Activated T-helper 2 cell treated with anti-CD3 and anti-CD28 coated beads, Interferon-gamma antibody, Interleukin-2, Interleukin-4, amounts not matched to agents 10 μg/mL and 5 μg/mL and 100 μg/mL, durations not matched to agents 14 hours and 24 hours and 36 hours (primary cell): ENCODE measurements around the gene NRG3. TPM values are rescaled to one million over a fixed set of nuclear protein-coding genes. Genes with fewer than 3 reads are reported as not detected.

Experiments
- DNase-seq: peaks from one replicate; pipeline ENCODE4 v3.0.0; 2021; ENCODE audit warnings: low spot score
- H3K27ac Mint-ChIP-seq: one replicate; pipeline ENCODE4 v1.8.0; 2021; ENCODE audit warnings: mixed read lengths
- H3K27me3 Mint-ChIP-seq: one replicate; pipeline ENCODE4 v1.8.0; 2021; ENCODE audit warnings: low read depth, mixed read lengths
- H3K36me3 Mint-ChIP-seq: one replicate; pipeline ENCODE4 v1.8.0; 2021; ENCODE audit warnings: low read depth, mixed read lengths
- H3K4me1 Mint-ChIP-seq: one replicate; pipeline ENCODE4 v1.8.0; 2021; ENCODE audit warnings: low read depth, mixed read lengths
- H3K4me3 Mint-ChIP-seq: one replicate; pipeline ENCODE4 v1.8.0; 2021; ENCODE audit warnings: low read depth, mild to moderate bottlenecking, moderate library complexity, mixed read lengths
- H3K9me3 Mint-ChIP-seq: one replicate; pipeline ENCODE4 v1.8.0; 2021; ENCODE audit warnings: mixed read lengths
- intact Hi-C: fragments of 100-400 bp; cut with micrococcal nuclease; formaldehyde crosslinking; loops from one replicate; pipeline ENCODE4 v1.15.1; 2023
- total RNA-seq: library from RNA; stranded (reverse); gene quantifications from 2 replicates; pipeline ENCODE4 v1.2.3, GENCODE V29; 2022

NRG3 gene
- total RNA-seq, 1 donor from 2014 or later, result not detected

DNA sequence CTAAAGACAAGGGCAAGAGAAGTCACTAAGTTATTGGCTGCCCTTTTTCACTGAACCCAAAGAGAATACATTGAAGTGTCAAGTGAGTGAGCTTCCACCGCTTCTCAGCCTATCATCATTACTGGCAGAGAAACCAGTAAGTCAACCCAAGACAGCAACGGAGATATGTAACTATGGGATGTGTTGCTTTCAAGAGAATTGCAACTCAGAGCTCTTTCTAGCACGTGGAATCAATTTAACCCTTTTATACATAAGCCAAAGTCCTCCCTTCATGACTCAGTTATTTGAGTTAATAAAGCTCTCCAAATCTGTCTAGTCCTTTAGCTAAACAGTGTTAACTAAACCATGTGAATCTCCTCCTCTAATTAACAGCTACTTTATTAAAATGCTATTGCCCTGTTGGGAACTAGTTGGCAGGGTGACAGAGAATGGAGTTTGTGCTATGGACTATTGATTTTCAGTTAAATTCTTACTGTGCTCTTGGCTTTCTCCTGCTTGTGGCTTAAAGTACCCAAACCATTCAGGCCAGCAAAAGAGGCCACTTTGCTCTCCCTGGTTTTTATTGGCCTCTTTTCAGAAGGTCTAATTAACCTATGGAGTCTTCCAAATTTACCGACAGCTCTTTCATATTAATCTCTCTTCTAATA lies 287.7 kb downstream of the NRG3 start:
- Mint-ChIP-seq H3K27me3 (no peaks in the 10 kb centered on the region), H3K4me3 (no peak overlapping the region), H3K27ac (no peak overlapping the region), H3K36me3 (no peaks in the 10 kb centered on the region), H3K9me3 (peaks cover 10% of the 10 kb centered on the region), H3K4me1 (no peaks in the 10 kb centered on the region)
- no peak for DNase-seq
- intact Hi-C loops, result no loop called here

GRCh38 chr10:82171899-82172298 lies 296.9 kb downstream of the NRG3 start:
- Mint-ChIP-seq H3K4me1 (no peaks in the 10 kb centered on the region), H3K27ac (no peak overlapping the region), H3K36me3 (no peaks in the 10 kb centered on the region), H3K4me3 (no peak overlapping the region), H3K9me3 (peaks cover 15% of the 10 kb centered on the region), H3K27me3 (no peaks in the 10 kb centered on the region)
- intact Hi-C loops, result no loop called here
- DNase-seq, result no peak

GRCh38 chr10:82176587-82176986 lies 301.6 kb downstream of the NRG3 start:
- Mint-ChIP-seq H3K27ac (no peak overlapping the region), H3K4me3 (no peak overlapping the region), H3K4me1 (no peaks in the 10 kb centered on the region), H3K9me3 (peaks cover 5% of the 10 kb centered on the region), H3K27me3 (no peaks in the 10 kb centered on the region), H3K36me3 (no peaks in the 10 kb centered on the region)
- DNase-seq, result no peak
- intact Hi-C loops, result no loop called here

GRCh38 chr10:82190432-82191260 lies 315.7 kb downstream of the NRG3 start:
- Mint-ChIP-seq H3K36me3 (no peaks in the 10 kb centered on the region), H3K4me1 (no peaks in the 10 kb centered on the region), H3K27ac (no peak overlapping the region), H3K4me3 (no peak overlapping the region), H3K27me3 (no peaks in the 10 kb centered on the region), H3K9me3 (peaks cover 23% of the 10 kb centered on the region)
- no peak for DNase-seq
- intact Hi-C loops, result no loop called here

DNA sequence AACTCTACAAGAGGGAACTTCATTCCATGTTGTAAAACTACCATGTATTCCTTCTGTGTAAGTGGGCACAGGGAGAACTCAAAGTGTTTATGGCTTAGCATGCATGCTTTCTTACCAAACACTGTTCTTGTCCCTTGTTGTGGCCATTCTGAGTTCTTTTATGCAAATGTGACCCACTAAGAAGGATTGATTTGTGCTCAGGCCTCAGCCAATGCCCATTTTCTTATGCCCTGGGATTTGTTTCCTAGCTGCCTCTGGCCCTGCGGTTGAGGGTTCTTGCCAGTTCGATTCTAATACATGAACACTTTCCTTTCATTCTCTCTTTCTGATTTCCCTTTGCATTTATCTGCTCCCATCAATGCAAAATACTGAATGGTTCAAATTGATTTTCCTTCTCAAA lies 316.7 kb downstream of the NRG3 start:
- no peak overlapping the region for H3K4me3 Mint-ChIP-seq
- no peak overlapping the region for H3K27ac Mint-ChIP-seq
- H3K4me1 Mint-ChIP-seq, result no peaks in the 10 kb centered on the region

DNA sequence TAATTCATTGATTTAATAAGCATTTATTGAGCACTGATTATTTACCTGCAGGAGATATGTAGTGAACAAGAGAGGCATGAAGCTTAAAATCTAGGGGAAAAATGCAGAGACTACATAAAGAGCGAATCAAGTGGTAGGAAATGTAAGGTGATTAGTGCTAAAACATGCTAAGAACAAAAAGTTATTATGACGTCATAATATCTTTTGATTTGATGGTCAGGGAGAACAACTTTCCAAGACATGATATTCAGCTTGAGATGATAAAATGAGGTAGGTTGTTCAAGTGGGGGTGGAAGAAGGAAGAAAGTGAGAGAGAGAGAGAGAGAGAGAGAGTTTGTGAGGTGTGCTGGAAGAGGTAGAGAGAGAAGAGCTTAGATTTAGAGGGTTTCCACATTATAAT lies 317.7 kb downstream of the NRG3 start:
- H3K36me3 Mint-ChIP-seq, result no peaks in the 10 kb centered on the region
- H3K27ac Mint-ChIP-seq, result no peak overlapping the region
- no peaks in the 10 kb centered on the region for H3K4me1 Mint-ChIP-seq
- intact Hi-C loops, result no loop called here
- no peak for DNase-seq
- no peak overlapping the region for H3K4me3 Mint-ChIP-seq
- H3K9me3 Mint-ChIP-seq, result peaks cover 23% of the 10 kb centered on the region
- H3K27me3 Mint-ChIP-seq, result no peaks in the 10 kb centered on the region

More for the DNA sequence above, 316.7 kb downstream of the NRG3 start:
- DNase-seq, result no peak
- H3K27me3 Mint-ChIP-seq, result no peaks in the 10 kb centered on the region
- intact Hi-C loops, result no loop called here
- H3K9me3 Mint-ChIP-seq, result peaks cover 28% of the 10 kb centered on the region
- H3K36me3 Mint-ChIP-seq, result no peaks in the 10 kb centered on the region

DNA sequence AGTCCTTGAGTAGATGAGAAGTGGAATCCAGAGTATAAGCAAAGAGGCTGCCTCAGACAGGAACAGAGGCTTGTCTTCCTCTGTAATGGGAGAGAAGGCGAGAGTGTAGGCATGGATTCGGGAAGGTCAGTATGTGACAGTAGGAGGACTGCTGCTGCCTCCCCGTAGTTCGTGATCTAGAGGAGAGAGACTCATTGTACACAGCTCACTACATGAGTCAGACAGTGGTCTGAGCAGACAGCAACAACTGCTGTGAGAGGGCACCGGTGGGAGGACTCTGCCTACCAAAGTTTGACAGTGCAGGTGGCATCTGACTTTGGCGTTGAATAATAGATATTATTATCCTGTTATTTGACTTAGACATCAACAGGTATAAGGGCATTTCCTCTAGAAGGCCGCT lies 319.4 kb downstream of the NRG3 start:
- Mint-ChIP-seq H3K27me3 (no peaks in the 10 kb centered on the region), H3K27ac (no peak overlapping the region), H3K9me3 (peaks cover 12% of the 10 kb centered on the region), H3K4me1 (no peaks in the 10 kb centered on the region), H3K4me3 (no peak overlapping the region), H3K36me3 (no peaks in the 10 kb centered on the region)
- DNase-seq, result no peak
- intact Hi-C loops, result no loop called here

- intact Hi-C loops, result no loop called here
Observed at GRCh38 chr10:82206831-82207230, 331.8 kb downstream of the NRG3 start.

DNA sequence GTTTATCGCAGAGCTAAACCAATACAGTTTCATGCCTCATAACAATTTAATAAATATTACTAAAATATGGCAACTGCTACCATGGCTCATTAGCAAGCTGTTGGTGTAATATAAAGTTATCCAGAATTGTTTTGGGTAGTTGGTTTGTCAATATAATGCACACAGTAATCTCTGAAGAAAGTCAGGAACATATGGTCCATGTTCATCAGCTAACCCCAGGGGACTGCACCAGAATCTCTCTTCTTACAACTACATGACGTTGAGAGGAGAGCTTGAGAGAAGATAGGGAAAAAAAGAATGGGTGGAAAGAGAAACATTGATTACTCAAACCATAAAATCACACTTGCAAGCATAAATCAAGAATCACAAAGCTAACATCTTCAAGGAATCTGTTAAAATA lies 333.7 kb downstream of the NRG3 start:
- H3K27me3 Mint-ChIP-seq, result no peaks in the 10 kb centered on the region
- intact Hi-C loops, result no loop called here
- no peak for DNase-seq
- H3K9me3 Mint-ChIP-seq, result peaks cover 3% of the 10 kb centered on the region
- no peak overlapping the region for H3K4me3 Mint-ChIP-seq
- H3K27ac Mint-ChIP-seq, result no peak overlapping the region
- H3K4me1 Mint-ChIP-seq, result no peaks in the 10 kb centered on the region
- H3K36me3 Mint-ChIP-seq, result no peaks in the 10 kb centered on the region

More at GRCh38 chr10:82206831-82207230, 331.8 kb downstream of the NRG3 start:
- no peak for DNase-seq
- Mint-ChIP-seq H3K4me3 (no peak overlapping the region), H3K4me1 (no peaks in the 10 kb centered on the region), H3K27me3 (no peaks in the 10 kb centered on the region), H3K27ac (no peak overlapping the region), H3K9me3 (peaks cover 12% of the 10 kb centered on the region), H3K36me3 (no peaks in the 10 kb centered on the region)

GRCh38 chr10:82210331-82210730 lies 335.3 kb downstream of the NRG3 start:
- H3K27me3 Mint-ChIP-seq, result no peaks in the 10 kb centered on the region
- no peaks in the 10 kb centered on the region for H3K4me1 Mint-ChIP-seq
- peaks cover 3% of the 10 kb centered on the region for H3K9me3 Mint-ChIP-seq
- DNase-seq, result no peak
- no peak overlapping the region for H3K27ac Mint-ChIP-seq
- no peaks in the 10 kb centered on the region for H3K36me3 Mint-ChIP-seq
- H3K4me3 Mint-ChIP-seq, result no peak overlapping the region
- intact Hi-C loops, result no loop called here

GRCh38 chr10:82211346-82211745 lies 336.4 kb downstream of the NRG3 start:
- no peaks in the 10 kb centered on the region for H3K27me3 Mint-ChIP-seq
- no peak overlapping the region for H3K27ac Mint-ChIP-seq
- intact Hi-C loops, result no loop called here

DNA sequence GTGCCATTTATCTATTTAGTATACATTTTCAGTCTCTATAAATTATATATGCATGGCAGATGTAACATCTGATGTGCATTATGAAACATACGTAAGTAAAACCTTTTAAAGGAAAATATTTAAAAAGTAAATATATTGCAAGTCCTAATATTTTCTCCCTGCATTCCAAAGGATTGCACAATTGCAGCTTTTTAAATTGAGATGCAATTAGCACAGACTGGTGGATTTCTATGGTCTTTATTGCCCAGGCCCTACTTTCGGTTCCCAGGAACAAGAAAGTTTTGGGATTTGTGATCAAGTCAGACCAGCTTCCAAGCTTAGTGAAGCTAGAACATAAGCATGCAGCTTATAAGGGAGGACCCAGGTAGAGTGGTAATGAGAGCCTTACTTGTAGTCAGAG lies 337.8 kb downstream of the NRG3 start:
- H3K4me1 Mint-ChIP-seq, result no peaks in the 10 kb centered on the region
- no peak overlapping the region for H3K4me3 Mint-ChIP-seq
- DNase-seq, result no peak
- H3K27me3 Mint-ChIP-seq, result no peaks in the 10 kb centered on the region
- H3K36me3 Mint-ChIP-seq, result no peaks in the 10 kb centered on the region
- H3K9me3 Mint-ChIP-seq, result no peaks in the 10 kb centered on the region
- intact Hi-C loops, result no loop called here
- H3K27ac Mint-ChIP-seq, result no peak overlapping the region

More at GRCh38 chr10:82211346-82211745, 336.4 kb downstream of the NRG3 start:
- Mint-ChIP-seq H3K4me1 (no peaks in the 10 kb centered on the region), H3K4me3 (no peak overlapping the region), H3K36me3 (no peaks in the 10 kb centered on the region), H3K9me3 (peaks cover 3% of the 10 kb centered on the region)
- DNase-seq, result no peak

DNA sequence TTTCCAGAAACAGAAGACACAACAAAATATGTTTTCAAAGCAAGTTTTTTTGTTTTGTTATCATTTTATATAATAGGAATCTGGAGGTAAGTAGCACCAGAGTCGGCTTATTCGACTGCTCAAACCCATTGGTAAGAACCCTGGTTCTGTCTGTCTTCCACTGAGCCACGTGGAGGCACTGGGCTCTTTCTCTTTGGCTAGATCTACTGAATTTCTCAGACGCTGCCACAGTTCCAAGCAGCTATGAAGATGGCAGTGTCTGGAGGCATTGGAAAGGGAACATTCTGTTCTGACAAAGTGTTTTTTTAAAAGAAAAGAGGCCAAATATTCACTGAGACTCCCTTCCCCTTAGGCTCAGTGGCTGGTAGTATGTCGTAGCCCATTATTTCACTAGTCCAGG lies 338.8 kb downstream of the NRG3 start:
- Mint-ChIP-seq H3K4me1 (no peaks in the 10 kb centered on the region), H3K27ac (no peak overlapping the region), H3K4me3 (no peak overlapping the region), H3K27me3 (no peaks in the 10 kb centered on the region), H3K36me3 (no peaks in the 10 kb centered on the region), H3K9me3 (no peaks in the 10 kb centered on the region)
- intact Hi-C loops, result no loop called here
- no peak for DNase-seq
